ENCODE measurements around the gene SRRM4. TPM values are rescaled to one million over a fixed set of nuclear protein-coding genes. Genes with fewer than 3 reads are reported as not detected.

The SRRM4 gene
- total and polyA plus RNA-seq, 5 donors from 2014 or later: not detected

DNA sequence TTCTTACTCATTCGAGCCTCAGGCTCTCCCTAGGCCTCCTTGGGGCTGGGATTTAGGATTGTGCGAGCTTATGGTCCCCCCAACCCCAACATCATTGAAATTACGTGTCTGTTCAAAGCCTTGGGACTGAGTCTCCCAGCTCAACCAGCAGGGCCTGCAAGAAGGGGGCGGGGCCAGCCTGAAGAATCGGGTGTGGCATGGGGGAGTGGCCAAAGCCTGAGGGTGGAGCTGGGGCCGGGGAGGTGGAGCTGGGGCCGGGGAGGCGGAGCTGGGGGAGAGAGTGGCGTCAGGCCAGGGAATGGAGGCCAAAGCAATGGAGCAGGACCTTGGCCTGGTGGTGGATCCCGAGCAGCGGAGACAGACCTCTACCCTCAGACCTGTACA is 173.1 kb downstream of the SRRM4 start:
- no peak for DNase-seq
- Histone ChIP-seq H3K36me3 (ENCODE audit: control insufficient read depth, insufficient read depth, low read length) (no peaks in the 10 kb centered on the region), H3K27ac (ENCODE audit: insufficient read depth, low read length, poor library complexity, severe bottlenecking) (no peak overlapping the region), H3K4me3 (ENCODE audit: low read depth, low read length) (no peak overlapping the region), H3K27me3 (ENCODE audit: control insufficient read depth, insufficient read depth, low read length) (no peaks in the 10 kb centered on the region), H3K4me1 (ENCODE audit: control insufficient read depth, insufficient read depth, low read length, poor library complexity, severe bottlenecking) (no peaks in the 10 kb centered on the region), H3K9me3 (ENCODE audit: control insufficient read depth in 2 of 2, low read length in 2 of 2) (peaks cover 0 to 7% of the 10 kb centered on the region in 2 experiments)
- Mint-ChIP-seq H3K36me3 (no peaks in the 10 kb centered on the region), H3K27me3 (peaks cover 5% of the 10 kb centered on the region), H3K9me3 (peaks cover 0 to 4% (median 0%) of the 10 kb centered on the region in 7 donors), H3K4me1 (no peaks in the 10 kb centered on the region), H3K4me3 (no peak overlapping the region), H3K27ac (no peak overlapping the region)
- ATAC-seq (ENCODE audit: low read depth in 2 of 2): no peak

DNA sequence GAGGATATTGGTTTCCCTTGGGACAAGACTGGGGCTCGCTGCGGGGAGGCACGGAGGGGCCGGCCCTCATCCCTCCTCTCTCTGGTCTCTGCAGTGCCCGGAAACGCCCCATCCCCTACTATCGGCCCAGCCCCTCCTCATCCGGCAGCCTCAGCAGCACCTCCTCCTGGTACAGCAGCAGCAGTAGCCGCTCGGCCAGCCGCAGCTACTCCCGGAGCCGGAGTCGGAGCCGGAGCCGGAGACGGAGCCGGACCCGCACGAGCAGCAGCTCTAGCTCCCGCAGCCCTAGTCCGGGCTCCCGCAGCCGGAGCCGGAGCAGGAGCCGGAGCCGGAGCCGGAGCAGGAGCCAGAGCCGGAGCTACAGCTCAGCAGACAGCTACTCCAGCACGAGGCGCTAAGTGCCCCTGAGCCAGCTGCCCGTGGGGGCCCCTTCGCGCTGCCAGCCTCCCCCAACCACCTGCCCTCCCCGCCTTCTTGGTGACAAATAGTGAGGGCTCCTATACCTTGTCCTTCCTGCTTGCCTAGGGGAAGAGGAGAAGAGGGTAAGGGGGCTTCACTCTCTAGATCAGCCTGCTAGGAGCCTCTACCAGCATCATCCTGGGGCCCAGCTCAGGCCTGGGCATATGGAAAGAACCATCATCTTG is 175.2 kb downstream of the SRRM4 start:
- peaks cover 0 to 2% of the 10 kb centered on the region in 2 experiments for H3K9me3 ChIP-seq (ENCODE audit: control insufficient read depth in 2 of 2, low read length in 2 of 2)
- Mint-ChIP-seq H3K36me3 (no peaks in the 10 kb centered on the region), H3K27ac (no peak overlapping the region), H3K9me3 (peaks cover 0 to 4% (median 0%) of the 10 kb centered on the region in 7 donors), H3K27me3 (peaks cover 5% of the 10 kb centered on the region), H3K4me1 (no peaks in the 10 kb centered on the region), H3K4me3 (no peak overlapping the region)
- no peaks in the 10 kb centered on the region for H3K4me1 ChIP-seq (ENCODE audit: control insufficient read depth, insufficient read depth, low read length, poor library complexity, severe bottlenecking)
- no peak overlapping the region for H3K27ac ChIP-seq (ENCODE audit: insufficient read depth, low read length, poor library complexity, severe bottlenecking)
- H3K27me3 ChIP-seq (ENCODE audit: control insufficient read depth, insufficient read depth, low read length): no peaks in the 10 kb centered on the region
- no peaks in the 10 kb centered on the region for H3K36me3 ChIP-seq (ENCODE audit: control insufficient read depth, insufficient read depth, low read length)
- H3K4me3 ChIP-seq (ENCODE audit: low read depth, low read length): no peak overlapping the region
- ATAC-seq (ENCODE audit: low read depth in 2 of 2) (no peak), DNase-seq (no peak)

- Mint-ChIP-seq H3K9me3 (peaks cover 0 to 3% (median 0%) of the 10 kb centered on the region in 7 donors), H3K4me1 (no peaks in the 10 kb centered on the region), H3K27me3 (peaks cover 8% of the 10 kb centered on the region), H3K36me3 (no peaks in the 10 kb centered on the region), H3K27ac (no peak overlapping the region), H3K4me3 (no peak overlapping the region)
- Histone ChIP-seq H3K9me3 (ENCODE audit: control insufficient read depth in 2 of 2, low read length in 2 of 2) (no peaks in the 10 kb centered on the region), H3K27ac (ENCODE audit: insufficient read depth, low read length, poor library complexity, severe bottlenecking) (no peak overlapping the region), H3K27me3 (ENCODE audit: control insufficient read depth, insufficient read depth, low read length) (no peaks in the 10 kb centered on the region), H3K4me3 (ENCODE audit: low read depth, low read length) (no peak overlapping the region), H3K36me3 (ENCODE audit: control insufficient read depth, insufficient read depth, low read length) (no peaks in the 10 kb centered on the region), H3K4me1 (ENCODE audit: control insufficient read depth, insufficient read depth, low read length, poor library complexity, severe bottlenecking) (no peaks in the 10 kb centered on the region)
- ATAC-seq (ENCODE audit: low read depth in 2 of 2) (no peak), DNase-seq (no peak)
Measured at GRCh38 chr12:119157528-119157927, 176.2 kb downstream of the SRRM4 start.

- no peaks in the 10 kb centered on the region for H3K36me3 ChIP-seq (ENCODE audit: control insufficient read depth, insufficient read depth, low read length)
- H3K27ac ChIP-seq (ENCODE audit: insufficient read depth, low read length, poor library complexity, severe bottlenecking): no peak overlapping the region
- Mint-ChIP-seq H3K27me3 (peaks cover 9% of the 10 kb centered on the region), H3K36me3 (no peaks in the 10 kb centered on the region), H3K4me3 (no peak overlapping the region), H3K27ac (no peak overlapping the region), H3K9me3 (peaks cover 0 to 3% (median 0%) of the 10 kb centered on the region in 7 donors), H3K4me1 (no peaks in the 10 kb centered on the region)
- H3K27me3 ChIP-seq (ENCODE audit: control insufficient read depth, insufficient read depth, low read length): no peaks in the 10 kb centered on the region
- DNase-seq: no peak
- no peak overlapping the region for H3K4me3 ChIP-seq (ENCODE audit: low read depth, low read length)
- no peaks in the 10 kb centered on the region for H3K9me3 ChIP-seq (ENCODE audit: control insufficient read depth in 2 of 2, low read length in 2 of 2)
- H3K4me1 ChIP-seq (ENCODE audit: control insufficient read depth, insufficient read depth, low read length, poor library complexity, severe bottlenecking): no peaks in the 10 kb centered on the region
- no peak for ATAC-seq (ENCODE audit: low read depth in 2 of 2)
Measured at GRCh38 chr12:119157978-119158377, 176.6 kb downstream of the SRRM4 start.

DNA sequence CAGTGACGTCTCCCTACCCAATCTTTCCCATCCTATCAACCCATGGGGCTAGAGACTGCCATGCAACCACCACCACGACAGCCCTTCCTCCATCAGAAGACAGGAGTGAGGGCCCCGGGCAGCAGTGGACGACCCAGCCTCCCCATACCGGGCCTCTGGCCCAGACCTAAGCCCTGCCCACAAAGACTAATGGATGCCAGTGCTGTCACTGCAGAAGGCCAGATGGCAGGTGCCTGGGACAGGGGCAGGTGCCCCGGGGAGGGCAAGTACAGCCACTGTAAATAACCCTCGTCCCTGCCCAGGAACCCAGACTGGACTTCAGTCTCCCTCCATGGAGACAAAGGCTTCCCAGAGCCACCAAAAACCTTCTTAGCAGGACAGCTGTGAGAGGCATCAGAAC is 177.1 kb downstream of the SRRM4 start:
- ATAC-seq (ENCODE audit: low read depth in 2 of 2) (no peak), DNase-seq (no peak)
- Histone ChIP-seq H3K27me3 (ENCODE audit: control insufficient read depth, insufficient read depth, low read length) (no peaks in the 10 kb centered on the region), H3K4me1 (ENCODE audit: control insufficient read depth, insufficient read depth, low read length, poor library complexity, severe bottlenecking) (no peaks in the 10 kb centered on the region), H3K4me3 (ENCODE audit: low read depth, low read length) (no peak overlapping the region), H3K27ac (ENCODE audit: insufficient read depth, low read length, poor library complexity, severe bottlenecking) (no peak overlapping the region), H3K9me3 (ENCODE audit: control insufficient read depth in 2 of 2, low read length in 2 of 2) (no peaks in the 10 kb centered on the region), H3K36me3 (ENCODE audit: control insufficient read depth, insufficient read depth, low read length) (no peaks in the 10 kb centered on the region)
- Mint-ChIP-seq H3K36me3 (no peaks in the 10 kb centered on the region), H3K27me3 (peaks cover 8% of the 10 kb centered on the region), H3K9me3 (peaks cover 0 to 3% (median 0%) of the 10 kb centered on the region in 7 donors), H3K4me1 (no peaks in the 10 kb centered on the region), H3K27ac (no peak overlapping the region), H3K4me3 (no peak overlapping the region)

DNA sequence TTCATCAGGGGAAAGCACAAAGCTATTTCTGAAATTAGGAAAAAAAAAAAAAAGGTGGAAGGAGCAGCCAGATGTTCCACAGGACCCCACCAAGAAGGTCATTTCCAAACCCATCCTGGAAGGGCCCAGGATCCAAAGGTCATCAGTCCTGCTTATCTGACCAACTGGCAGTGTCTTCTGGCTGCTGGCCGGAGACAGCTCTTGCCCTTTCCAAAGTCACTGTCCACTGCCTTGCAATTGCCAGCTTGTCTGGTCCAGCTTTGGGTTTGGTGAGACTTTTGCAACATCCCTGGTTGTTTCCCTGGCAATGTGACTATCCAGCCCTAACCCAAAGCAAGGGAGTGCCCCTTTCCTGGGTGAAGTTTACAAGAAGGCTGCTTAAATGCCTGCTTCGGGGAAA is 178.5 kb downstream of the SRRM4 start:
- H3K4me3 ChIP-seq (ENCODE audit: low read depth, low read length): no peak overlapping the region
- no peaks in the 10 kb centered on the region for H3K4me1 ChIP-seq (ENCODE audit: control insufficient read depth, insufficient read depth, low read length, poor library complexity, severe bottlenecking)
- H3K27me3 Mint-ChIP-seq: peaks cover 4% of the 10 kb centered on the region
- ATAC-seq (ENCODE audit: low read depth in 2 of 2): no peak
- H3K9me3 ChIP-seq (ENCODE audit: control insufficient read depth in 2 of 2, low read length in 2 of 2): no peaks in the 10 kb centered on the region
- H3K4me3 Mint-ChIP-seq: no peak overlapping the region
- no peak overlapping the region for H3K27ac Mint-ChIP-seq
- H3K4me1 Mint-ChIP-seq: no peaks in the 10 kb centered on the region
- H3K9me3 Mint-ChIP-seq: peaks cover 0 to 3% (median 0%) of the 10 kb centered on the region in 7 donors
- DNase-seq: no peak
- no peak overlapping the region for H3K27ac ChIP-seq (ENCODE audit: insufficient read depth, low read length, poor library complexity, severe bottlenecking)
- no peaks in the 10 kb centered on the region for H3K27me3 ChIP-seq (ENCODE audit: control insufficient read depth, insufficient read depth, low read length)
- H3K36me3 ChIP-seq (ENCODE audit: control insufficient read depth, insufficient read depth, low read length): no peaks in the 10 kb centered on the region
- no peaks in the 10 kb centered on the region for H3K36me3 Mint-ChIP-seq

GRCh38 chr12:119167902-119168301 is 186.6 kb downstream of the SRRM4 start:
- Mint-ChIP-seq H3K27me3 (no peaks in the 10 kb centered on the region), H3K4me1 (no peaks in the 10 kb centered on the region), H3K36me3 (no peaks in the 10 kb centered on the region), H3K4me3 (no peak overlapping the region), H3K27ac (no peak overlapping the region), H3K9me3 (peaks cover 0 to 3% (median 0%) of the 10 kb centered on the region in 7 donors)
- Histone ChIP-seq H3K4me3 (ENCODE audit: low read depth, low read length) (no peak overlapping the region), H3K9me3 (ENCODE audit: control insufficient read depth in 2 of 2, low read length in 2 of 2) (no peaks in the 10 kb centered on the region), H3K27ac (ENCODE audit: insufficient read depth, low read length, poor library complexity, severe bottlenecking) (no peak overlapping the region), H3K36me3 (ENCODE audit: control insufficient read depth, insufficient read depth, low read length) (no peaks in the 10 kb centered on the region), H3K4me1 (ENCODE audit: control insufficient read depth, insufficient read depth, low read length, poor library complexity, severe bottlenecking) (no peaks in the 10 kb centered on the region), H3K27me3 (ENCODE audit: control insufficient read depth, insufficient read depth, low read length) (no peaks in the 10 kb centered on the region)
- ATAC-seq (ENCODE audit: low read depth in 2 of 2) (no peak), DNase-seq (no peak)

GRCh38 chr12:119168721-119169120 is 187.4 kb downstream of the SRRM4 start:
- Mint-ChIP-seq H3K4me3 (no peak overlapping the region), H3K27ac (no peak overlapping the region), H3K9me3 (peaks cover 0 to 3% (median 0%) of the 10 kb centered on the region in 7 donors), H3K4me1 (no peaks in the 10 kb centered on the region), H3K27me3 (no peaks in the 10 kb centered on the region), H3K36me3 (no peaks in the 10 kb centered on the region)
- Histone ChIP-seq H3K36me3 (ENCODE audit: control insufficient read depth, insufficient read depth, low read length) (no peaks in the 10 kb centered on the region), H3K27me3 (ENCODE audit: control insufficient read depth, insufficient read depth, low read length) (no peaks in the 10 kb centered on the region), H3K9me3 (ENCODE audit: control insufficient read depth in 2 of 2, low read length in 2 of 2) (no peaks in the 10 kb centered on the region), H3K4me1 (ENCODE audit: control insufficient read depth, insufficient read depth, low read length, poor library complexity, severe bottlenecking) (no peaks in the 10 kb centered on the region), H3K4me3 (ENCODE audit: low read depth, low read length) (no peak overlapping the region), H3K27ac (ENCODE audit: insufficient read depth, low read length, poor library complexity, severe bottlenecking) (no peak overlapping the region)
- ATAC-seq (ENCODE audit: low read depth in 2 of 2): no peak
- DNase-seq: no peak
